ENCODE measurements around the gene ANO3.

The ANO3 gene

DNA sequence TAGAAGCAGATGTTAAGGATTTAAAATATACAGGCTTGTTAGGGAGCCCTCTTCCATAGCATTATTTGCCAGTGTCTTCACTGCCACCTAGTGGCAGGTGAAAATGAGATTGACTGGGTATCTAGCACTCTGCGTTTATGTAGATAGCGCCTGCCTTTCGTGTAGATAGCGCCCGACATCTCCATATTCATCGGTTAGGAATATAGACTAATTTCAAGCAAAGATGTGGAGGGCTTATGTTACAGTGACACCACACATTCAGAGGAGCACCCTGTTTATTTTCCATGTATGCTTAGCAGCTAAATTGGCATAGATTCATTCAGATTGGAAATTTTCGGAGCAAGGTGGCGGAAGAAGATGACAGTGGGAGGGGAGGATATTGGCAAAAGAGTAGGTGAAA lies 318.0 kb downstream of the ANO3 start:
- DNase-seq = no peak

DNA sequence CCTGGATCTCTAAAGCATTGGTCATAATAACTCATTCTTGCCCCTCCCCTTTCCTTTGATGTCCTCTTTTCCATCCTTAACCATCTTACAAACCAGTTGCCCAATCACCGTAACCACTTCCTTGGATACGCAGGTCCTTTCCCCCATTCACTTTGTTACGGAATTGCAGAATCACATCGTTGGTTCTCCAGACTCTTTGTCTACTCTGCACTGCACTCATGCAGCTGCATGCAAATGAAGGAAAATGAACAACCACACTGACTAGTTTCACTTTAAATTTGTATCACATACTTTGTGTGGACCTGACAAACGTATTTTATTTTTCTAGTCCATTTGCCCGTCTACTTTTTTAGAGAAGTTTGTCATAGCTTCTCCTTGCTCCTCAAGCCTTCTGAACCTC lies 320.0 kb downstream of the ANO3 start:
- no peak for DNase-seq

DNA sequence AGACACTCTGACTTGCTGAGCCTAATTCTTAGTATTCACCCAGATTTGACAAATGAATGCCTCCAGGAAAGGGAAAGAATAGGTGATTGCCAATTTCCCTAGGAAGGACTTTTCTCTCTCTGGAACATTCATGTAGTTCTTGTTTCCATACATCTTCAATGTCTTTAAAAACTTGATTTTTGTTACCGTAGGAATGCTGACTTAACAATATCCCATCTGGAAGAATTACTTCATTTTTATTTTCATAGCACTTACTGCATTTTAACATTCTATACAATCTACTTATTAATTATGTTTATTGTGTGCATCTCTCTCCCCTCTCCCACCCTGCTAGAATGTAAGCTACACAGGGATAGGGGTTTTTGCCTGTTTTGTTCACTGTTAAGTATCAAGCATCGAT lies 323.4 kb downstream of the ANO3 start:
- no peak for DNase-seq

DNA sequence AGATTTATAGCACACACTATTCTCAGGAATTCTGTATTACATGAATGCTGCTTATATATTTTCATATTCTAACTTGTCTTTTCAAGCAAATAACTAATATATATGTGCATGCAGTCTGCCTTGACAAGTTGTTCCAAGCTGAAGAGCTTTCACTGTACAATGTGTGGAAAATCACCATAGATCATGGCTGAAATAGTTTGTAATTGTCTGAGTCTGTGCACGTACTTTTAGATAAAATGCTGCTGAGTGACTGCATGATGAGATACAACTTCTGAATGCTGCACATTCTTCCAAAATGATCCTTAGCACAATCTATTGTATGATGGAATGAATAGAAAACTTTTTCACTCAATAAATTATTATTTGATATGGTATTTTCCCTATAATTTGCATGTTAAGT lies 331.0 kb downstream of the ANO3 start:
- DNase-seq = no peak

DNA sequence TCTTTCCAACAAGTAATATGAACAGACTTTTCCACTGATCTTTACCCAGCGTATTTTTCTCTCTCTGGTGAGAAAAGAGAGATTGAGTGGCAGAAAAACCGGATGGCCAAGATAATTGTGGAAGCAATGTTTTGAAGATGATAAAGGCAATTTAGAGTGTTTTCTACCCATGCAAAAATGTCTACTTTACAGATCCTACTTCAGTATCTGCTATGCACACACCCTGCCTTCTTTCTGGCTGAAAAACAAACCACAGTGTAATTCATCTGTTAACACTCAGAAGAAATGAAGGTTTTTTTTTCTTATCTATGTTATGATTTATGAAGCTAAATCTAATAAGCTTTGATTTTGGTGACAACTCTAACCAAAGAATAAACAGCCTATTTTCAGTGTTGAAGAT lies 333.1 kb downstream of the ANO3 start:
- DNase-seq = no peak

DNA sequence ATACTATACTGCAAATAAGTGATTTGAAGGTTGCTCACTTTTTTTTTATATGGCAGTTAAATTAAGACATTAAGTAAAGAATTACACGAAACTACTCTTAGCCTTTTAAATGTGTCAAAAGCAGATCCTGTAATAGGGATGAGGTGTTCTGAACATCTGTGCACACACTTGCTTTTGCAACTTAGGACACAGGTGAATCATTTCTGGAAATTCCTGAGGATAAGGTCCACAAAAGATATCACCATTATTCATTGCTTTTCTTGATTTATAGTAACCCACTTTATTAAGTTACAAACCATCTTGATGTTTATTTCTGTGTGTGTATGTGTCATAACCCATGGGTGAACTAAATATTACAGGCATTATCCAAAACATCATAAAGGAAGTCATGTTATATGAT lies 334.0 kb downstream of the ANO3 start:
- no peak for DNase-seq

DNA sequence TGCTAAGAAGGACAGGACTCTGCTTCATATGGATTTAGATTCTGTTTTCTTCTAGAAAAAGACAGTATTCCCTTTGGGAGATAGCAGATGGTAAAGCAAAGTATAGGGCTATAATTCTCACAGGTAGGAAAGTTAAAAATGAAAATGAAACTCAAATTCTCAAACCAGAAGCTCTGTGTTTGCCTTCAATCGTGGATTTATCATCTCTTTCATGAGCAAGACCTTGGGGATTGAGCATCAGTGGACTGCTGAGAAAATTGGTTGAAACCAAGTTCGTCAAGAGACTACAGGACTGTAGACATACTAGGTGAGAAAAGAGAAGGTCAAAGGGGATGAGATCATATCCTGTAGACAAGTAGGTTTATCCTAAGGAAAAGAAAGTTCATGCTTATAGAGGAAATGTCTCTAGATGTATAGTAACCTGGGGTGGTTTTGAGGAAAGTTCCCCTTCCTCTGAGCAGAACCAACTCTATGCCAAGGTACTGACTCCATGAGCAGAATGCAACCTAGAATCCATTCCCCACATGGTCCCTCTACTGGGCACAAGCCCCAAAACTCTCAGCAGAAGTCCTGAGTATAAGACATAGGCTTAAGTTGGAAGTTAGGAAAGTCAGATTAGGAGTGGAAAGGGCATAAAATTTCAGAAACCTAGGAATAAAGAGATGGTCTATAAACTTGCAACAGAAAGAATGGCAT lies 343.5 kb downstream of the ANO3 start:
- no peak for DNase-seq

DNA sequence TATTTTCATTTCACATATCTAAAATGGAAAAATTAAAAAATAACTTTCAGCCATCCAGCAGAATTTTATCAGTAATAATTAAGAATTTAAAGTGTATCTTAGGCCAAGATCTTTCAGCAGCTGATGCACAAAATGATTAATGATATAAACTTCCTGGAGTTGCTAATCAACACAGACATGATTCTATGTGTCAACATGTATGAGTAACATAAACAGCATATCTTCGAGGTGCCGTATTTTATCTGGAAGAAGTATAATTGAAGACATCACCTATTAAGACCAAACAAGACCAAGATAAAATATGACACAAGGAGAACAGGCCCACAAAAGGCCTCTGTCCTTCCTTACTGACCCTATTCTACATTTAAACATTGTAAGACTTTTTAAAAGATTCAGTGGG lies 344.7 kb downstream of the ANO3 start:
- DNase-seq = no peak

DNA sequence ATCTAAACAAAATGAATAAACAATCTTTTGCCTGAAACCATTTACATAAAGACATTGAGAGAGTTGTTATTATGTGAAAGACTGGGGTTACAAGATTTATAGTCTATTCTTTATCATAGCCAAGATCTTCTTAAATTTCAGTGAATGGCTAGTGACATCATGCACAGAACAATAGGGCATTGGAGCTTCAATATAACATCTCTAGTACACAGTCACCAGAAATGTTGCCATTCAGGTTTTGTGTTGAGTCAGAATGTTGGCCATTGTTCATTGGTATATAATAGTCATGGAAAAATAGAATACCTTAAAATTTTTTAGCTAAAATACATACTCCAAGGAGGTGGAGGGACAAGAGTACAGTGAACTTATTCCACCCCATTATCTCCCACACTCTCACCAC lies 345.6 kb downstream of the ANO3 start:
- no peak for DNase-seq

DNA sequence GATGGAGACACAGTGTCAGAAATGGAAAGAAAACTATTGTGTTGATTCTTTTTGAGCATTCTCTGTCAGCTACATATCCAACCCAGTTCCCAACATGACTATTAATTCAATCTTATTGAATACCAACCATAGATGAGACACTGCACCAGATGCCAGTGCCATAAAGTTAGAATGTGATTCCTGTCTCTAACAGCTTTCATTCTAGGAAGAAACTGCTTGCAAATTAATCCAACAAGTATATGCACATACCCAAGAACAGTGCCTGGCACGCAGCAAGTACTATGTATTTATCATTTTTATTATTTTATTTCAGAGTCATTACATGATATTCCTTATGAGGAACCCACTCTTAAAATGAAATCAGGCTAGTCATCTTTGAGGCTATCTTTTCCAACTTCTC lies 355.4 kb downstream of the ANO3 start:
- no peak for DNase-seq

DNA sequence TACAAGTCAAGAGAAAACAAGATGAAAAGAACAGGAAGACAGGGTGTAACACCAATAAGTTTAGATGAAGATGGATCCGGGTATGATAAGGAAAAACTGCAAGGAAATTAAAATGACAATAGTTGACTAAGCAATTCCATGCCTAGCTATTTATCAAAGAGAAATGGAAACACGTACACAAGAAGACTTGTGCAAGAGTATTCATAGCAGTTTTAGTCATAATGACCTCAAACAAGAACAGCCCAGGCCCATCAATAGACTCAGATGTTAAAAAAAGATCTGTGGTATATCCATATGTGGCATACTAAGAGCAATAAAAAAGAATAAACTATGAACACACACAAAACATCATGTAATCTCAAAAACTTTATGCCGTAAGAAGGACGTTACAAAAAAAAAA lies 356.8 kb downstream of the ANO3 start:
- DNase-seq = no peak

DNA sequence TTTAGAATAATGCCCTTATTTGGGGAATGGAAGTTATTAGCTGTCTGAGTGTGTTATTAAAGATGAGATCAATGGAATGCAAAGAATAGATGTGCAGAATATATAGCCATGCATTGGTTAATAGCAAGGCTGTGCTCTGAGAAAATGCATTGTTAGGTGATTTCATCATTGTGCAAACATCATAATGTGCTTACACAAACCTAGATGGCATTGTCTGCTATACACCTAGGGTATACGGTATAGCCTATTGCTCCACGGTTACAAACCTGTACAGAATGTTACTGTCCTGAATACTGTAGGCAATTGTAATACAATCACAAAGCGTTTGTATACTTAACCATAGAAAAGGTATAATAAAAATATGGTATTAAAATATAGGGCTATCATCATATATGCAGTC lies 364.4 kb downstream of the ANO3 start:
- DNase-seq = no peak

DNA sequence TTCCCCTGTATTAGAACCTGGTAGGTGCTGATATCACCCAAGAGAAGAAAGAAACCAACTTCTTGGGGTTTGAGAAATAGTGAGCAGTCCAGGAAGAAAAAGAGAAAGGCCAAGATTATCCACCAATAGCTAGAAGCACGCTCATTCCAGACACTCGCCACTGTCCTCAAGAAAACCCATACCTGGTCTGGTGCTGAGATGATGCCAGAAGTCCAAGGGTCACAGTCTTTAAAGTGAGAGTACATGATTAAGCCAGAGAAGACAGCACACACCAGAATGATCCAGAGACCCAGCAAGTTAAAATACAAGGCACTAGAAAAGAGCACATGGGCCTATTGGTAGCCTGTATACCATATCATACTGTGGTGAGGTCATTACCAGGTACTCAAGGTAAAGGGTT lies 366.3 kb downstream of the ANO3 start:
- no peak for DNase-seq

DNA sequence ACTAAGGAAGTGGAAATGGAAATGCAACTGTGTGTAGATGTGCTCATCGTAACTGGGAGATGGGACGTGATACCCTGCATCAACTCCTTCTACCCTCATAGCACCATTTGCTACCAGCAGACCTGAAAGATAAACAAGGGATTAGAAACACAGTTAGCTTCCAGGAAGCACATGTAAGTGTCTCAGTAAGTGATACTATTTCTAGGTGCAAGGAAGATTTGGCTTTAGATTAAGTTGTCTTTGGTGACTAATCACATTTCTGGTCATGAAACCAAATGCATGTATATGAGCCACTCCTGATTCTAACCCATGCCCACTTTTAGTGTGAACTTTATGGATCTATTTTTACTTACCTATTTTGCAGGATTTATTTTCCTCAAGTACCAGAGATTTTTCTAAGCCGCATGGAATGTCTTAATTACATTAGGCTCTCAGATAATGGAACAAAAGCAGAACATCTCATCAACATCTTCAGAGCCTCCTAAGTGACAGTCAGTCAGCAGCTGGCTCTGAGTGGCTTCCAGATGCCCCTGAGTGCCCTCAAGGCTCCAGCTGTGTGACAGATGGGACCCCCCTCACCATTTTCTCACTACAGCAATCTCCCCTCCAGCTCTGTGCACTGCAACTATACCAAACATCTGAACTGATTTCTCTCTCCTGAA lies 368.8 kb downstream of the ANO3 start:
- DNase-seq = no peak

DNA sequence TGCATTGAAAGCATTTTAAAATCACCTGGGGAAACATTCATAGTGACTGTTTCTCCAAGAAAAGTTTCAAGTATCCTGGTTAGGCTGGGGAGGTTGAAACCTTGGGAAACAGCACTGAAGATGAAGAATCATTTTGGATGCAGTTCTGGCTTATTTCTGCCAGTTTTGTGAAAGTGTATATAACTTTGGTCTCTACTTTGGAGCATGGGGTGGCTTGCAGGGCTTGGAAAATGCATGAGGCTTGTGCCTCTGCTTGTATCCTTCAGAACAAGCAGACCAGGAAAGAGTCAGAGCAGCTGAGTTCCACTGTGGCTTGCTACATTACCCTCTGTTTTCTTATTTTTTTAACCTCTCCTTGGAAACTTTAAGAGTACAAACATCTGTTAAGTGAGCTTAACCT lies 370.5 kb downstream of the ANO3 start:
- DNase-seq = no peak

DNA sequence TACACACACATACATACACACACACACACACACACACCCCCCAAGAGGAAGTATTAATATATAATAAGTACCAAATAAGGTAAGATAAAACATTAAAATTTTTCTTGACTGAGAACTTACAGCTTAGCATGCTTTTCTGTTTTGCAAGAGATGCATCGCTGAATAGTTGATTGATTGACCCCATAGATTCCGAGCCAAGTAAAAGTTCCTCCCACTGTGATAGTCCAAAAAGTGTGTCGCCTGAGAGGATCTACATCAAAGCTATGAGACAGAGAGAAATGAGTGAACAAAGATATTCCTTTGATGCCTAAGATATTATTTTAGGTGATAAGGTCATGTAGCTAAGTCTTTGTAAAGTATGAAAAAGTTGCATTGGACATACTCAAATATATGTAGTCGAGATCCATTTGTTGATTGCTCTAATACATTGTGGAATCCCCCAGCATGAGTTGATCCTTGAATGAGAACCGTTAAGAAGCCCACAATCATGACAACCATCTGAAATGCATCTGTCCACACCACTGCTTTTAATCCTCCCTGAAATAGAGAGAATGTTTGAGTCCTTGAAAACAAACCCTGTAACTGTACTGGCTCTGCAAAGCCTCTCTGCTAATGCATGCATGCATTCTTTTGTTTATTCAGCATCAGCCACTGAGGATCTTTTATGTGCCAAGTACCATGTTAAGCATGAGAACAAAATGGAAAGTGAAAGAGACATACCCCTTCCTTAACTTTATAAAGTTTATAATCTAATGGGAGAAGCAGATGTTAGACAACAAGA lies 371.7 kb downstream of the ANO3 start:
- no peak for DNase-seq

DNA sequence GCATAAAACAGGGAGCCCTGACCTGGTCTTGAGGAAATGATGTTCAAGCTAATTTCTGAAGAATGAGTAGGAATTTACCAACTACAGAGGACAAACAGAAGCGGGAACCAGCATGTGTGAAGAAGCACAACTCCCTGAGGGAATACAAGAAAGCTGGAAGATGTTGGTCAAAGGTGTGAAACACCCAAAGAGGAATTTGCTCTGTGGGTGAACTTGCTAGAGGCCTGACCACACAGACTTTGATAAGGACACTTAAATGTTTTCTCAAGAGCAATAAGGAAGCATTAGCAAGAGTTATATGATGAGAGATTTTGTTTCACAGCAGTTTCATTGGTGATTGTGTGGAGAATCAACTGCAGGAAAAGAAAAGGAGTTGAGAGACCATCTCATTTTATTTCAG lies 372.3 kb downstream of the ANO3 start:
- no peak for DNase-seq

DNA sequence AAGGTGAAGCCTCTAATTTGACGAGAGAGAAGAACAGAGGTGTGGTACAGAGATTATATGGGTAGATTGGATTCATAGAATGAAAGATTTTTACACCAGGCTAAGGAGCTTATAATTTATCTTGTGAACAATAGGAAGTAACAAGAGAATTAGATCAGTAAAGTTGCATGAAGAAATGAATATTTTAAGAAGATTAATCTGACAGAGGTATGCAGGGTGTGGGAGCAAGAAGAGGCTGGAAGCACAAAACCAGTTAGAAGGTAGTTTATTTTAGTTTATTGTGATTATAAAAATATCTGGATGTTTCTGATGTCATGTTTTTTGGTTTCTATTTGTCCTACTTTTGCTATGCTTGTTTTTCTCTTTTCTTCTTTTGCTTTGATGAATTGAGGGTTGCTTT lies 374.3 kb downstream of the ANO3 start:
- DNase-seq = no peak

DNA sequence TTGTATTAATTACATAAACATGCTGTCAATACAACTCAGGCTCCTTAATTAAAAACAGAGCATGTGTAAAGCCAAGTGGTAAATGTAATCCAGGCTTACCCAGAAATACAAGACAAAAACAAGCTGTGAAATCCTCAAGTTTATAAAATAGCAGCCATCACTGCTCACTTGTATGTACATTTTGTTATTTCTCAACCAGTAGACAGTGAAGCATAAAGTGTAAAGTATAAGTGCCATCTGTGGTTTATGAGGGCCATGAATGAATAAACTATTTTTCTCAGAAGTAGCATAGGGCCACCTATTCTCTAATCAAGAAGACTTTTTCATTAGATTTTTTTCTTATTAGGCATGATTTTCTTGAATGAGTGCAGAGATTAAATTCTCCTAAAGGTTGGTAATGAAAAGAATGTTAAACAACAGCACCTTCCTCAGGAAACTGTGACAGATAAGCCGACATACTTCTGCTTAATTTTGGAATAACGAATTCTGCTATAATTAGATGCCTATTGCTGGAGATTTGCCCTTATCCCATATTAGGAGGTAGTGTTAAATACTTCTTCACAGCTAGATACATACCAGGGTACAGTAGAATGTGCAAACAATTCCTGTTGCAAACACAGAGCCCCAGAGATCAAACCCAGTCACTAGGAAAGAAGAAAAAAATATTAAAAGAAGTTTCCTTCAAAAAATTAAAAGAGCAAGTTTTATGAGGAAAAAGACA lies 377.0 kb downstream of the ANO3 start:
- no peak for DNase-seq

DNA sequence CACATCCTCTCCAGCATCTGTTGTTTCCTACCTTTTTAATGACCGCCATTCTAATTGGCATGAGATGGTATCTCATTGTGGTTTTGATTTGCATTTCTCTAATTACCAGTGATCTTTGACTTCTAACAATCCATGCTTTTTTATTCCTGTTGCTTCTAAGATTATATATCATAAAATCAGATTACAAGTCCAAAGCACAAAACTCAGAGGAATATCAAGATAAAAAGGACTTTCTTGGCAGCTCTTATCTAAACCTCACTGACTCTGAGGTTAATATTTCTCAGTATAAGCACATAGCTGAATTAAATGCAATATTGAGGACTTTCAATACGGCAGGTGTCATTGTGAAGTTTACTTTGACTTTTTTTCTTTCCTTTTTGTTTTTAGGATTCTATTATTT lies 378.6 kb downstream of the ANO3 start:
- DNase-seq = no peak

DNA sequence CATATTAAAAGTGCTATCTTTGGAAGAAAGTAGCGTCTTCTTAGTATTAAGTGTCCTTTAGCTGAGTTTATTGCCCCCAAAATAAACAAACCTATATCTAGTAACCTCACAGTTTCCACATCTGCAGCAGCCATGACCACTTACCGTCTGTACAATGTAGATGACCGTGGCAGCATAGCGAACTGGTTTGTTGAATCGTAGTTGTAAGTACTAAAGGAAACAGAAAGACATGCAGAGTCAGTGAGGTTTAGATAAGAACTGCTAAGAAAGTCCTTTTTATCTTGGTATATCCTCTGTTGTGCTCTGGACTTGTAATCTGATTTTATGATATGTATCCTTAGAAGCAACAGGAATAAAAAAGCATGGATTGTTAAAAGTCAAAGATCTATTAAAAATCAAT lies 380.6 kb downstream of the ANO3 start:
- no peak for DNase-seq

Measured in NCI-H2227 treated with DMSO at 0.1 percent for 48 hours (cell line).